ENCODE data around the gene OR5AP2. TPM values are rescaled to one million over a fixed set of nuclear protein-coding genes. Genes with fewer than 3 reads are reported as not detected.
"Not testable (repeated sequence)": the region's sequence is repeated elsewhere in the genome, so short reads cannot be mapped to it uniquely, and the experiment has no call there.

Gene OR5AP2
- total RNA-seq (2021; fragmentation: NEBNext Ultra II Directional; extraction: Animal tissue kit (Norgen Biotek cat#: 25700)): not detected
- long read RNA-seq: 0 reads

DNA sequence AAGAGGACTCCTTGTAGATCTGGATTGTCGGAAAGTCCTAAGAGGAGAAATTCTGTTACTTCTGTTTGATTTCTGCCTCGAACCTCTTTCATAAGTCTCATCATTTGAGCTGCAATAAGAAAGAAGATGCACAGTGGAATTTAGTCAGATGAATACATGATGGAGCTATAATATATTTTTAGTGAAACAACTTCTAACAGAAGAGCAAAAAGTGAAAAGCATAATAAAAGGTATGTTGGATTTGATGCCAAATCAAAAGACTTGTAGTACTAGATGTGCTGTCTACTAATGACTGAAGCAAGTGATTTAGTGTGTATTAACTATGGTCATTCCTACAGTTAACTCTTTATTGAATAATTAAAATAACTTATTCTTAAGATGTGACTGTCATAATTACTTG is at the start of gene OR5AP2:
Gene OR5AP2, minus strand, starts transcription at position 101 of the 400 bp plus-strand sequence. Its CDS starts 0 bp downstream, at position 101.
- no peak within 1 kb of the TSS for H3K27ac Mint-ChIP-seq
- H3K27me3 Mint-ChIP-seq (ENCODE audit: insufficient read depth): no peaks in the 10 kb centered on the region
- no peak within 1 kb of the TSS for H3K4me3 Mint-ChIP-seq
- no peaks in the 10 kb centered on the region for H3K36me3 Mint-ChIP-seq (ENCODE audit: low read depth)
- no peak for DNase-seq
- no peaks in the 10 kb centered on the region for H3K4me1 Mint-ChIP-seq (ENCODE audit: low read depth)
- TF ChIP-seq, protein P1, sequence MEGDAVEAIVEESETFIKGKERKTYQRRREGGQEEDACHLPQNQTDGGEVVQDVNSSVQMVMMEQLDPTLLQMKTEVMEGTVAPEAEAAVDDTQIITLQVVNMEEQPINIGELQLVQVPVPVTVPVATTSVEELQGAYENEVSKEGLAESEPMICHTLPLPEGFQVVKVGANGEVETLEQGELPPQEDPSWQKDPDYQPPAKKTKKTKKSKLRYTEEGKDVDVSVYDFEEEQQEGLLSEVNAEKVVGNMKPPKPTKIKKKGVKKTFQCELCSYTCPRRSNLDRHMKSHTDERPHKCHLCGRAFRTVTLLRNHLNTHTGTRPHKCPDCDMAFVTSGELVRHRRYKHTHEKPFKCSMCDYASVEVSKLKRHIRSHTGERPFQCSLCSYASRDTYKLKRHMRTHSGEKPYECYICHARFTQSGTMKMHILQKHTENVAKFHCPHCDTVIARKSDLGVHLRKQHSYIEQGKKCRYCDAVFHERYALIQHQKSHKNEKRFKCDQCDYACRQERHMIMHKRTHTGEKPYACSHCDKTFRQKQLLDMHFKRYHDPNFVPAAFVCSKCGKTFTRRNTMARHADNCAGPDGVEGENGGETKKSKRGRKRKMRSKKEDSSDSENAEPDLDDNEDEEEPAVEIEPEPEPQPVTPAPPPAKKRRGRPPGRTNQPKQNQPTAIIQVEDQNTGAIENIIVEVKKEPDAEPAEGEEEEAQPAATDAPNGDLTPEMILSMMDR (IDR thresholded peaks at IDR 0.05): no peak
- peaks cover 29% of the 10 kb centered on the region for H3K9me3 Mint-ChIP-seq

- not testable (repeated sequence) for H3K36me3 Mint-ChIP-seq (ENCODE audit: low read depth); H3K4me3 Mint-ChIP-seq; H3K4me1 Mint-ChIP-seq (ENCODE audit: low read depth); DNase-seq; H3K27me3 Mint-ChIP-seq (ENCODE audit: insufficient read depth); H3K27ac Mint-ChIP-seq
- H3K9me3 Mint-ChIP-seq: peaks cover 25% of the 10 kb centered on the region
Measured at GRCh38 chr11:56691179-56691578, 48.9 kb upstream of the OR5AP2 start.

GRCh38 chr11:56688554-56689100 is 46.4 kb upstream of the OR5AP2 start:
- DNase-seq: no peak
- no peaks in the 10 kb centered on the region for H3K4me1 Mint-ChIP-seq (ENCODE audit: low read depth)
- peaks cover 35% of the 10 kb centered on the region for H3K9me3 Mint-ChIP-seq
- H3K27ac Mint-ChIP-seq: no peak overlapping the region
- TF ChIP-seq, protein P1 (IDR thresholded peaks at IDR 0.05): no peak
- H3K27me3 Mint-ChIP-seq (ENCODE audit: insufficient read depth): no peaks in the 10 kb centered on the region
- no peaks in the 10 kb centered on the region for H3K36me3 Mint-ChIP-seq (ENCODE audit: low read depth)
- no peak overlapping the region for H3K4me3 Mint-ChIP-seq

- TF ChIP-seq, protein P1 (IDR thresholded peaks at IDR 0.05): no peak
- Mint-ChIP-seq H3K9me3 (peaks cover 23% of the 10 kb centered on the region), H3K4me3 (no peak overlapping the region), H3K27me3 (ENCODE audit: insufficient read depth) (no peaks in the 10 kb centered on the region), H3K36me3 (ENCODE audit: low read depth) (no peaks in the 10 kb centered on the region), H3K27ac (no peak overlapping the region), H3K4me1 (ENCODE audit: low read depth) (no peaks in the 10 kb centered on the region)
- no peak for DNase-seq
Measured at GRCh38 chr11:56670984-56671383, 28.7 kb upstream of the OR5AP2 start.

GRCh38 chr11:56663386-56663785 is 21.1 kb upstream of the OR5AP2 start, which contains the start of gene OR5AR1:
Gene OR5AR1 (plus strand): TSS chr11:56663686. CDS start chr11:56663686, 0 bp downstream.
- Mint-ChIP-seq H3K4me3 (no peak within 1 kb of the TSS), H3K27me3 (ENCODE audit: insufficient read depth) (no peaks in the 10 kb centered on the region), H3K27ac (no peak within 1 kb of the TSS), H3K9me3 (peaks cover 24% of the 10 kb centered on the region), H3K36me3 (ENCODE audit: low read depth) (no peaks in the 10 kb centered on the region), H3K4me1 (ENCODE audit: low read depth) (no peaks in the 10 kb centered on the region)
- TF ChIP-seq, protein P1 (IDR thresholded peaks at IDR 0.05): no peak
- DNase-seq: no peak

- H3K36me3 Mint-ChIP-seq (ENCODE audit: low read depth): no peaks in the 10 kb centered on the region
- peaks cover 45% of the 10 kb centered on the region for H3K9me3 Mint-ChIP-seq
- no peak overlapping the region for H3K4me3 Mint-ChIP-seq
- TF ChIP-seq, protein P1 (IDR thresholded peaks at IDR 0.05): no peak
- no peak overlapping the region for H3K27ac Mint-ChIP-seq
- DNase-seq: no peak
- no peaks in the 10 kb centered on the region for H3K4me1 Mint-ChIP-seq (ENCODE audit: low read depth)
- no peaks in the 10 kb centered on the region for H3K27me3 Mint-ChIP-seq (ENCODE audit: insufficient read depth)
Measured at GRCh38 chr11:56659755-56660154, 17.5 kb upstream of the OR5AP2 start.
